ENCODE measurements around the gene BTBD6.

DNA sequence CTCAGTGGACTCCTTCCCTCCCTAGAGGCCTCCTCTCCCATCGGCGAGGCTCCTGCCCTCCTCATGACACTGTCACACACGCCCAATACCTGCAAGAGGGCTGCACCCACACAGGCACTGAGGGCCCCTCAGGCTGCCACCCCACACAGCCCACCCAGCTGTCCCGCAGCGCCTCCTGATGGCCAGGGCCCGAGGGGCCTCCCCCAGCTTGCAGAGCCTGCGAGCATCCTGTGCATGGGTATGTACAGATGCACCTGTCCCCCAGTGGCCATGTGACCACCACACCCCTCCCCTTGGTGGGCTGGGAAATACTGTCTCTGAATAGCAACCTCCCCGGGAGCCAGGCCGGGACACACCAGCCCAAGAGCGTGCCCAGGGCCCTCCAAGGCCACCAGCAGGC, 48.3 kb upstream of the BTBD6 start:
- TF ChIP-seq CTCF (IDR thresholded peaks at IDR 0.05; ENCODE audit: poor library complexity), result no peak
- no peak for TF ChIP-seq EZH2 (IDR thresholded peaks at IDR 0.05; ENCODE audit: borderline replicate concordance)
